ENCODE results near the gene LRRC46.

GRCh38 chr17:47785538-47786123 lies 45.8 kb upstream of the LRRC46 start:
- TF ChIP-seq GATA3 (IDR thresholded peaks at IDR 0.05; ENCODE audit: low read depth, low read length) (no peak), GATA2 (IDR thresholded peaks at IDR 0.05; ENCODE audit: low read depth, low read length) (no peak)
